Ishikawa (cell line): ENCODE results near the gene BNIP5.

Experiments used
- CEBPB ChIP-seq: IDR thresholded peaks from 2 replicates; pipeline ENCODE4 v1.6.1; 2012
- TCF12 ChIP-seq: IDR thresholded peaks from 2 replicates; pipeline ENCODE4 v1.6.1; 2012; ENCODE audit warnings: low read depth
- YY1 ChIP-seq: IDR thresholded peaks from 2 replicates; pipeline ENCODE4 v1.6.1; 2012; ENCODE audit warnings: low read depth
- TF ChIP-seq, protein P1 (sequence below): IDR thresholded peaks from 2 replicates; pipeline ENCODE4 v1.6.1; 2012
- TF ChIP-seq, protein P2 (sequence below): IDR thresholded peaks from 2 replicates; pipeline ENCODE4 v1.6.1; 2012; ENCODE audit warnings: low read depth, mild to moderate bottlenecking

DNA sequence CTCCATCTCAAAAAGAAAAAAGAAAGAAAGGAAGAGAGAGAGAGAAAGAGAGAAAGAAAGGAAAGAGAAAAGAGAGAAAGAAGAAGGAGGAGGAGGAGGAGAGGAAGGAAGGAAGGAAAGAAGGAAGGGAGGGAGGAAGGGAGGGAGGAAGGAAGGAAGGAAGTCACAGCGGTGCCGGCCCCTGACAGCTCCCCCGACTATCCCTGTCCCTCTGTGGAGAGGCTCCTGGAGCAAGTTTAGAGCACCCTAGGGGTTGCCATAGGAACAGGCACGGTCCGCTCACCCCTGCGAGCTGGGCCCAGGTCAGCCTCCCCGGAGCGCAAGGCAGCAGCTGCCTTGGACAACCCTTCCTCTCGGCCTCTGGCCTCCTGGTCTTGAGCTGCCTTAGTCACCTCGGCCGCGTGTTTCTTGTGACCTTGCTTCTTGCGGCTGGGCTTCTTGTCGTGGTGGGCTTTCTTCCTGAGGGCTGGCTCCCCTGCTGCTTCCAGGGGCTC, 6.8 kb downstream of the BNIP5 start:
- TF ChIP-seq, protein P1, sequence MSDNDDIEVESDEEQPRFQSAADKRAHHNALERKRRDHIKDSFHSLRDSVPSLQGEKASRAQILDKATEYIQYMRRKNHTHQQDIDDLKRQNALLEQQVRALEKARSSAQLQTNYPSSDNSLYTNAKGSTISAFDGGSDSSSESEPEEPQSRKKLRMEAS: no peak
- TF ChIP-seq, protein P2, sequence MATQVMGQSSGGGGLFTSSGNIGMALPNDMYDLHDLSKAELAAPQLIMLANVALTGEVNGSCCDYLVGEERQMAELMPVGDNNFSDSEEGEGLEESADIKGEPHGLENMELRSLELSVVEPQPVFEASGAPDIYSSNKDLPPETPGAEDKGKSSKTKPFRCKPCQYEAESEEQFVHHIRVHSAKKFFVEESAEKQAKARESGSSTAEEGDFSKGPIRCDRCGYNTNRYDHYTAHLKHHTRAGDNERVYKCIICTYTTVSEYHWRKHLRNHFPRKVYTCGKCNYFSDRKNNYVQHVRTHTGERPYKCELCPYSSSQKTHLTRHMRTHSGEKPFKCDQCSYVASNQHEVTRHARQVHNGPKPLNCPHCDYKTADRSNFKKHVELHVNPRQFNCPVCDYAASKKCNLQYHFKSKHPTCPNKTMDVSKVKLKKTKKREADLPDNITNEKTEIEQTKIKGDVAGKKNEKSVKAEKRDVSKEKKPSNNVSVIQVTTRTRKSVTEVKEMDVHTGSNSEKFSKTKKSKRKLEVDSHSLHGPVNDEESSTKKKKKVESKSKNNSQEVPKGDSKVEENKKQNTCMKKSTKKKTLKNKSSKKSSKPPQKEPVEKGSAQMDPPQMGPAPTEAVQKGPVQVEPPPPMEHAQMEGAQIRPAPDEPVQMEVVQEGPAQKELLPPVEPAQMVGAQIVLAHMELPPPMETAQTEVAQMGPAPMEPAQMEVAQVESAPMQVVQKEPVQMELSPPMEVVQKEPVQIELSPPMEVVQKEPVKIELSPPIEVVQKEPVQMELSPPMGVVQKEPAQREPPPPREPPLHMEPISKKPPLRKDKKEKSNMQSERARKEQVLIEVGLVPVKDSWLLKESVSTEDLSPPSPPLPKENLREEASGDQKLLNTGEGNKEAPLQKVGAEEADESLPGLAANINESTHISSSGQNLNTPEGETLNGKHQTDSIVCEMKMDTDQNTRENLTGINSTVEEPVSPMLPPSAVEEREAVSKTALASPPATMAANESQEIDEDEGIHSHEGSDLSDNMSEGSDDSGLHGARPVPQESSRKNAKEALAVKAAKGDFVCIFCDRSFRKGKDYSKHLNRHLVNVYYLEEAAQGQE: no peak
- TF ChIP-seq CEBPB: no peak
- TF ChIP-seq TCF12: no peak
- no peak for TF ChIP-seq YY1
